Measurements from ENCODE around the gene SIGLEC11. TPM values are rescaled to one million over a fixed set of nuclear protein-coding genes. Genes with fewer than 3 reads are reported as not detected.

SIGLEC11 gene
- polyA plus RNA-seq, 1 of the 3 experiments (the other 2 are of a cell fraction), result not detected

DNA sequence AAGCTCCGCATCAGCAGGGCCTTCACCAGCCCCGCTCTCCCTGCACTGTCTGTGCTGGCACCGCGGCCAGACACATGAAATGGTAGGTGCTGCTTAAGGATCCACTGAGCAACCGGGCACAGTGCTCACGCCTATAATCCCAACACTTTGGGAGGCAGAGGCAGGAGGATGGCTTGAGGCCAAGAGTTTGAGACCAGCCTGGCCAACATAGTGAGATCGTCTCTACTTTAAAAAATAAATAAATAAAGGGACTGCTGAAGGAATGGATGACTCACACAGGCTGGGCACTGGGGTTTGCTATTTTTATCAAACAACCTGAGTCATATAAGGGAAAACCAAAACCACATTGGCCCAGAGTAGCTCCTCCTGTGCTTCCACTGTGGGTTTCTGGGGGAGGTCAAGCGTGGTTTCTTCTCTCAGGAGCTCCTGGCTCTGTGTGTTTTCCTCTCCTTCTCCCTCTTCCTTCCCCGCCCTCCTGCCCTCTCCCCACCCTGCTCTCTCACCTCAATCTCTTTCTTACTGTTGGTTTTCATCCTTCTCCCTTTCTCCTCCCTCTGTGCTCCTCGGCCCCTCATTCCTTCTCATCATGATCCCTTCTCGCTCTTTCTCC is 42.9 kb upstream of the SIGLEC11 start (continued):
- peak; percentile 92 for TF ChIP-seq JUND (IDR thresholded peaks at IDR 0.05)
- TF ChIP-seq, protein P1, sequence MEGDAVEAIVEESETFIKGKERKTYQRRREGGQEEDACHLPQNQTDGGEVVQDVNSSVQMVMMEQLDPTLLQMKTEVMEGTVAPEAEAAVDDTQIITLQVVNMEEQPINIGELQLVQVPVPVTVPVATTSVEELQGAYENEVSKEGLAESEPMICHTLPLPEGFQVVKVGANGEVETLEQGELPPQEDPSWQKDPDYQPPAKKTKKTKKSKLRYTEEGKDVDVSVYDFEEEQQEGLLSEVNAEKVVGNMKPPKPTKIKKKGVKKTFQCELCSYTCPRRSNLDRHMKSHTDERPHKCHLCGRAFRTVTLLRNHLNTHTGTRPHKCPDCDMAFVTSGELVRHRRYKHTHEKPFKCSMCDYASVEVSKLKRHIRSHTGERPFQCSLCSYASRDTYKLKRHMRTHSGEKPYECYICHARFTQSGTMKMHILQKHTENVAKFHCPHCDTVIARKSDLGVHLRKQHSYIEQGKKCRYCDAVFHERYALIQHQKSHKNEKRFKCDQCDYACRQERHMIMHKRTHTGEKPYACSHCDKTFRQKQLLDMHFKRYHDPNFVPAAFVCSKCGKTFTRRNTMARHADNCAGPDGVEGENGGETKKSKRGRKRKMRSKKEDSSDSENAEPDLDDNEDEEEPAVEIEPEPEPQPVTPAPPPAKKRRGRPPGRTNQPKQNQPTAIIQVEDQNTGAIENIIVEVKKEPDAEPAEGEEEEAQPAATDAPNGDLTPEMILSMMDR (IDR thresholded peaks at IDR 0.05), result no peak
- TF ChIP-seq RAD21 (IDR thresholded peaks at IDR 0.05; ENCODE audit: low read length), result no peak
- no peak for TF ChIP-seq MXI1 (IDR thresholded peaks at IDR 0.05; ENCODE audit: low read depth, low read length)
- no peak for TF ChIP-seq FOXJ3 (CRISPR knock-in tag; IDR thresholded peaks at IDR 0.05)
- TF ChIP-seq, protein P2, sequence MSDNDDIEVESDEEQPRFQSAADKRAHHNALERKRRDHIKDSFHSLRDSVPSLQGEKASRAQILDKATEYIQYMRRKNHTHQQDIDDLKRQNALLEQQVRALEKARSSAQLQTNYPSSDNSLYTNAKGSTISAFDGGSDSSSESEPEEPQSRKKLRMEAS (IDR thresholded peaks at IDR 0.05; ENCODE audit: low read depth), result peak; percentile 41; the same call in 1 of the 2 replicates
- TF ChIP-seq MEF2A (IDR thresholded peaks at IDR 0.05; ENCODE audit: borderline replicate concordance, low read depth), result peak; percentile 97
- TF ChIP-seq FOXM1 (IDR thresholded peaks at IDR 0.05; ENCODE audit: low read depth), result no peak
- no peak for TF ChIP-seq ELF1 (IDR thresholded peaks at IDR 0.05)
- no peak for TF ChIP-seq RFX5 (IDR thresholded peaks at IDR 0.05; ENCODE audit: low read length)
- TF ChIP-seq, protein P3, sequence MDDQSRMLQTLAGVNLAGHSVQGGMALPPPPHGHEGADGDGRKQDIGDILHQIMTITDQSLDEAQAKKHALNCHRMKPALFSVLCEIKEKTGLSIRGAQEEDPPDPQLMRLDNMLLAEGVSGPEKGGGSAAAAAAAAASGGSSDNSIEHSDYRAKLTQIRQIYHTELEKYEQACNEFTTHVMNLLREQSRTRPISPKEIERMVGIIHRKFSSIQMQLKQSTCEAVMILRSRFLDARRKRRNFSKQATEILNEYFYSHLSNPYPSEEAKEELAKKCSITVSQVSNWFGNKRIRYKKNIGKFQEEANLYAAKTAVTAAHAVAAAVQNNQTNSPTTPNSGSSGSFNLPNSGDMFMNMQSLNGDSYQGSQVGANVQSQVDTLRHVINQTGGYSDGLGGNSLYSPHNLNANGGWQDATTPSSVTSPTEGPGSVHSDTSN (IDR thresholded peaks at IDR 0.05), result peak; percentile 35; the same call in 1 of the 2 replicates
- peak; percentile 78 for TF ChIP-seq RXRA (IDR thresholded peaks at IDR 0.05; ENCODE audit: borderline replicate concordance, low read depth)
- TF ChIP-seq, protein P4, sequence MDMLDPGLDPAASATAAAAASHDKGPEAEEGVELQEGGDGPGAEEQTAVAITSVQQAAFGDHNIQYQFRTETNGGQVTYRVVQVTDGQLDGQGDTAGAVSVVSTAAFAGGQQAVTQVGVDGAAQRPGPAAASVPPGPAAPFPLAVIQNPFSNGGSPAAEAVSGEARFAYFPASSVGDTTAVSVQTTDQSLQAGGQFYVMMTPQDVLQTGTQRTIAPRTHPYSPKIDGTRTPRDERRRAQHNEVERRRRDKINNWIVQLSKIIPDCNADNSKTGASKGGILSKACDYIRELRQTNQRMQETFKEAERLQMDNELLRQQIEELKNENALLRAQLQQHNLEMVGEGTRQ (IDR thresholded peaks at IDR 0.05; ENCODE audit: borderline replicate concordance, low read depth, low read length), result no peak
- peak; percentile 76 for TF ChIP-seq NFIC (IDR thresholded peaks at IDR 0.05; ENCODE audit: borderline replicate concordance)
- peak in 1 of 2 experiments; percentile 29; a peak in 1 of 4 replicates for TF ChIP-seq EP300 (IDR thresholded peaks at IDR 0.05; ENCODE audit: borderline replicate concordance in 1 of 2, low read depth in 1 of 2, low read length in 1 of 2)

GRCh38 chr19:50003254-50003788 is 42.3 kb upstream of the SIGLEC11 start:
- peak; percentile 59; the same call in 1 of the 2 replicates for TF ChIP-seq REST (IDR thresholded peaks at IDR 0.05; ENCODE audit: low read depth, low read length)
- no peak for TF ChIP-seq MEF2A (IDR thresholded peaks at IDR 0.05; ENCODE audit: borderline replicate concordance, low read depth)
- TF ChIP-seq TAF1 (IDR thresholded peaks at IDR 0.05; ENCODE audit: borderline replicate concordance, low read depth, low read length), result no peak
- CTCF ChIA-PET, result interaction anchor here (1.4 to 3.3 kb wide), 2 partner anchors 10 to 66 kb away, joined by 4 to 11 read pairs; no protein-coding TSS in a partner anchor
- 88% methylated on average over 17 of the region's 17 CpGs for WGBS (ENCODE audit: low lambda C conversion rate)
- Histone ChIP-seq H3F3A (replicated peaks; ENCODE audit: insufficient read depth) (peaks cover 10% of the 10 kb centered on the region), H3K4me1 (ENCODE audit: control insufficient read depth in 1 of 2, insufficient read depth in 2 of 2, low read depth in 1 of 2, low read length in 1 of 2) (peaks cover 0 to 9% of the 10 kb centered on the region in 2 experiments; a peak in 2 of 4 replicates), H4K20me1 (ENCODE audit: insufficient read depth) (peaks cover 24% of the 10 kb centered on the region), H3K4me3 (ENCODE audit: low read depth in 2 of 2, low read length in 1 of 2) (no peak overlapping the region), H3K4me2 (peak overlapping the region; percentile 55; the same call in 1 of the 2 replicates), H3K36me3 (replicated peaks in 1 of 2; ENCODE audit: control insufficient read depth in 1 of 2, insufficient read depth in 2 of 2, low read length in 1 of 2) (peaks cover 26 to 43% of the 10 kb centered on the region in 2 experiments), H2AFZ (ENCODE audit: low read depth) (no peak overlapping the region), H3K79me2 (ENCODE audit: insufficient read depth) (no peaks in the 10 kb centered on the region), H3K27ac (ENCODE audit: low read depth in 2 of 2, low read length in 1 of 2) (no peak overlapping the region; a peak in 1 of 4 replicates), H3K9me3 (no peaks in the 10 kb centered on the region), H3K9ac (no peak overlapping the region), H3K9me2 (no peaks in the 10 kb centered on the region), H3K27me3 (ENCODE audit: insufficient read depth) (no peaks in the 10 kb centered on the region)
- DNase-seq, result no peak
- POLR2A ChIA-PET, result no interaction called here

Measured in SK-N-SH (cell line).